ENCODE results near the gene PPAT.
"Not testable (repeated sequence)": the region's sequence is repeated elsewhere in the genome, so short reads cannot be mapped to it uniquely, and the experiment has no call there.

- TF ChIP-seq POLR2AphosphoS5 (IDR thresholded peaks at IDR 0.05; ENCODE audit: borderline replicate concordance, low read depth, low read length); EZH2 (IDR thresholded peaks at IDR 0.05); FOXP2 (optimal IDR thresholded peaks at IDR 0.05; ENCODE audit: control extremely low read depth, extremely low read length, insufficient read depth): not testable (repeated sequence)
Measured at GRCh38 chr4:56466296-56466761, 30.9 kb upstream of the PPAT start.

Measured in SK-N-MC (cell line).